Measurements from ENCODE around the gene RPL37A.
A peak's percentile ranks its signal among the peaks of the same experiment; 100 is the strongest.

Gene RPL37A

GRCh38 chr2:216473187-216473586 lies 25.5 kb upstream of the RPL37A start (continued):
- TF ChIP-seq ZNF518A (tag by site-specific recombination; conservative IDR thresholded peaks at IDR 0.05; ENCODE audit: low read depth): no peak
- no peak for TF ChIP-seq GLI4 (tag by site-specific recombination; IDR thresholded peaks at IDR 0.05)
- no peak for TF ChIP-seq HOXA7 (CRISPR knock-in tag; IDR thresholded peaks at IDR 0.05; ENCODE audit: borderline replicate concordance)
- no peak for TF ChIP-seq GLIS2 (tag by site-specific recombination; IDR thresholded peaks at IDR 0.05)
- TF ChIP-seq ZNF621 (tag by site-specific recombination; IDR thresholded peaks at IDR 0.05): no peak

- POLR2A ChIA-PET: interaction anchor here (1.0 kb wide), 1 partner anchor 23 kb away, joined by 4 read pairs; the partner anchor contains the start of gene RPL37A
- Histone ChIP-seq H3K27ac (ENCODE audit: extremely low read depth, low read depth, low read length) (no peak overlapping the region), H3K36me3 (ENCODE audit: control insufficient read depth in 2 of 2, insufficient read depth in 1 of 2, low read length in 2 of 2) (peaks cover 0 to 53% of the 10 kb centered on the region in 2 experiments; a peak in 2 of 3 replicates), H3K4me3 (ENCODE audit: low read depth, low read length) (no peak overlapping the region), H3K4me1 (ENCODE audit: control insufficient read depth, insufficient read depth, low read length) (no peaks in the 10 kb centered on the region), H3K9me3 (ENCODE audit: control insufficient read depth, insufficient read depth, low read depth, low read length) (no peaks in the 10 kb centered on the region)
- CTCF ChIA-PET: no interaction called here
- TF ChIP-seq PRDM1 (tag by site-specific recombination; IDR thresholded peaks at IDR 0.05) (0 out of 2 replicates have a peak, but pooled peaks have one; percentile 11), ZNF140 (tag by site-specific recombination; IDR thresholded peaks at IDR 0.05) (no peak)
Observed at GRCh38 chr2:216474925-216475670, 23.5 kb upstream of the RPL37A start.

GRCh38 chr2:216475767-216476166 lies 22.9 kb upstream of the RPL37A start:
- ChIA-PET CTCF (no interaction called here), POLR2A (interaction anchor here (1.0 kb wide), 1 partner anchor 23 kb away, joined by 4 read pairs; the partner anchor contains the start of gene RPL37A)
- H3K4me1 ChIP-seq (ENCODE audit: control insufficient read depth, insufficient read depth, low read length): no peaks in the 10 kb centered on the region
- TF ChIP-seq ZNF174 (tag by site-specific recombination; IDR thresholded peaks at IDR 0.05): no peak
- no peak for TF ChIP-seq ZNF747 (tag by site-specific recombination; IDR thresholded peaks at IDR 0.05)
- no peak for TF ChIP-seq ZNF639 (tag by site-specific recombination; IDR thresholded peaks at IDR 0.05)
- no peak for TF ChIP-seq YY1 (tag by site-specific recombination; IDR thresholded peaks at IDR 0.05)
- TF ChIP-seq BCL11B (tag by site-specific recombination; IDR thresholded peaks at IDR 0.05; ENCODE audit: low read depth): no peak
- TF ChIP-seq ZFP3 (tag by site-specific recombination; IDR thresholded peaks at IDR 0.05; ENCODE audit: low read depth): no peak
- H3K36me3 ChIP-seq (ENCODE audit: control insufficient read depth in 2 of 2, insufficient read depth in 1 of 2, low read length in 2 of 2): peaks cover 0 to 58% of the 10 kb centered on the region in 2 experiments; a peak in 2 of 3 replicates
- H3K27ac ChIP-seq (ENCODE audit: extremely low read depth, low read depth, low read length): no peak overlapping the region
- H3K4me3 ChIP-seq (ENCODE audit: low read depth, low read length): no peak overlapping the region
- H3K9me3 ChIP-seq (ENCODE audit: control insufficient read depth, insufficient read depth, low read depth, low read length): no peaks in the 10 kb centered on the region

Measured in HEK293 (cell line).